NOMO-1 treated with dmso at 0.1 percent for 144 hours (cell line): ENCODE data around the gene SPATA31C1.
"Not testable (repeated sequence)": the region's sequence is repeated elsewhere in the genome, so short reads cannot be mapped to it uniquely, and the experiment has no call there.

Experiments used
- DNase-seq: peaks from one replicate; lab custom pipeline; 2025; ENCODE audit not compliant: unreplicated experiment; lab: John Stamatoyannopoulos, UW

Gene SPATA31C1

GRCh38 chr9:87917662-87918061, at the start of gene SPATA31C1:
TSS of gene SPATA31C1 (plus strand) at chr9:87917962.
- not testable (repeated sequence) for DNase-seq

DNA sequence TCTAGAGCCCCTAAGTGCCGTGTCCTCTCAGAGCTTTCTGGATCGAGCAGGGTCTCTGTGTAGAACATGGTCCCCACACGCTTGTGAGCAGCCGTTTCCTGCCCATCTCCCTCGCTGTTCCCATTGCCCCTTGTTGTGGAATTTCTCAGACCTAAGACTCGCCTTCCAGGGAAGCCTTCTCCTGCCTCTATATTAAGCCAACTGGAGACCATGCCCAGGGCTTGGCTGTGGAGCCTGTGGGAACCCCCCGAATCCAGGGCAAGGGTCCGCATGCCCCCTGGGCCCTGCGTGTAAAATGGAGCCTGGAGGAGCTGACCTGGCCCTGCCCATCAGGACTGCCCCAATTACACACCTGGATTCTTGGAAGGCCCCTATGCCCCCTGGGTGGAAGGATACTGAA, 49.6 kb upstream of the SPATA31C1 start:
- DNase-seq: no peak

DNA sequence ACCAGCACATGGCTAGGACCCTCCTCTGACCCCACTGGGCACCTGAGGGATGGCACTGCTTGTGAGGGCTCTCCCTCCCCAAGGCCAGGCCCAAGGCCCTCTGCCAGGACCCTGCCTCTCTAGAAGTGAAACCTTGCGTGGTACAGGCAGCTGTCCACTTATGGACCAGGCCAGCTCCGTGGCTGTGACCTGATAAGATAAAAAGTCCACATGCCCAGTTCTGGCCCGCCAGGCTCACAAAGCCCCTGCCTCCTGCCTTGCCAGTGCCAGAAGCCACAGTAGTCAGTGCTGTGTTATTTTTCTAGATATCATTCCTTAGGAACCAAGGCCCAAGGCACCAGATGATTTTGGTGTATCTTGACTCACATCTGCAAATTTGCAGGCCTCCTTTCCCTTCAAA, 49.1 kb upstream of the SPATA31C1 start:
- DNase-seq: no peak

GRCh38 chr9:87869082-87869481, 48.7 kb upstream of the SPATA31C1 start:
- no peak for DNase-seq

DNA sequence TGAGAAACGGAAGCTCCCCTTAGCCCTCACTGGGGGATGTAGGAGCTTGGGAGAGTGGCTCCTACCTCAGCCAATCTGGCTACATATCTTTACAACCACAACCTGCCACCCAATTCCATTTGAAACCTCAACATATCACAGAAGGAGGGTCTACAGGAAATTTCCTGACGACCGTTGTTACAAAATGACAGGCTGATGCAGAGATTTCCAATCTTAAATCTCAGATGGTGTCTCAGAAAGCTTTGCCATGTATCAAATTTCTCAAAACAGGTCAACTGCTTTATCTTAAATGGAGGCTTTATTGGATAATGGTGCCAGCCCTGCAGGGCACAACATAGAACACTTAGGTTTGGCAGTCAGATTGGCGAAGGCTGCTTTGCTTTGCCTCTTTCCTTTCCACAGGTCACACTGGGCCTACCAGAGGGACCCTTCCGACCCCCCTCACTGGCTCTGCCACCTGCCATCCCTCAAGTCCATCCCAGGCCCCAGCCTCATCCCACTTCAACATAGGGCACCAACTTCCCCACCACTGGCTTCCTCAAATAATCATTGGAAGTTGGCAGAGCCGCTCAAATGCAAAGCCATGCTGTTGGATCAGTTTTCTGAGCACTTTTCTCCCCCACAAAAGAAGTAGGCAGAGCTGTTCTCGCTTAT, 46.2 kb upstream of the SPATA31C1 start:
- DNase-seq: no peak

GRCh38 chr9:87872079-87872624, 45.6 kb upstream of the SPATA31C1 start:
- no peak for DNase-seq

GRCh38 chr9:87873607-87874303, 44.0 kb upstream of the SPATA31C1 start:
- DNase-seq: no peak

GRCh38 chr9:87874304-87874623, 43.5 kb upstream of the SPATA31C1 start:
- no peak for DNase-seq

GRCh38 chr9:87875060-87875459, 42.7 kb upstream of the SPATA31C1 start:
- no peak for DNase-seq

GRCh38 chr9:87875831-87876545, 41.8 kb upstream of the SPATA31C1 start:
- DNase-seq: no peak

DNA sequence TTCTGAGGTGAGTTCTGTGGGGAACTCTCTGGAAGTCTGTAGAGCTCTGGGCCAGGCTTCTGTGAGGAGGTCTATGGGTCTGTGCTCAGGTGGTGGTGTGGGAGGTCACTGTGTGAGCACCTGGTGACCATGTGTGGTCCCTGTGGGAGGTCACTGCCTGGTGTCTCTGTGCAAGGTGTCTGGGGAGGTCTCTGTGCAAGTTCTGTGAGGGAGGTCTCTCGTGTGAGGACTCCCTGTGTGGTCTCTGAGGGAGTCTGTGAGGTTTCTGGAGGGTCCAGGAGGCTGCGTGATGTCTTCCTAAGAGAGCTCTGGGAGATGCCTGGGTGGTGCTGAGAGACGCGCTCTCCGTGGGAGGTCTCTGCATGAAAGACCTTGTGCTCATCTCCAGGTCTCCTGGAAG, 41.1 kb upstream of the SPATA31C1 start:
- DNase-seq: no peak

- DNase-seq: no peak
These were observed 38.7 kb upstream of the SPATA31C1 start for GRCh38 chr9:87878989-87879511.

DNA sequence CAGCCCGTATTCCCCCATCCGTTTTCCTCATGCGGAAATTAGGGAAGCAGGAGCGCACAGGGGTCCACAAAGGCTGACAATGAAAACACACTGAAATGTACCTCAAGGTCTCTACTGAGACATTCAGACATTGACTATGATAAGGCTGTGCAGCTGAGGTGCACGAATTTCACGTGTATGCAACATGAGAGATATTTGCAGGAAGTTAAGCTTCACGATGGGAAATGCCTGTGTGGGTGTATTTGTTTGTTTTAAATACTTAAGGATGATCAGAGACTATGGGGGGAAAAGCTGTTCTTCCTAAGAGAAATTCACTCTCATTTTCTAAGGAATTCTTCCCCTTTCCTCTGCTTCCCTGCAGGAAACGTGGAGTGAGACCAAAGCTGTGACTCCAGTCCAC, 37.6 kb upstream of the SPATA31C1 start:
- no peak for DNase-seq

- DNase-seq: no peak
These were observed 37.1 kb upstream of the SPATA31C1 start for GRCh38 chr9:87880683-87881082.

DNA sequence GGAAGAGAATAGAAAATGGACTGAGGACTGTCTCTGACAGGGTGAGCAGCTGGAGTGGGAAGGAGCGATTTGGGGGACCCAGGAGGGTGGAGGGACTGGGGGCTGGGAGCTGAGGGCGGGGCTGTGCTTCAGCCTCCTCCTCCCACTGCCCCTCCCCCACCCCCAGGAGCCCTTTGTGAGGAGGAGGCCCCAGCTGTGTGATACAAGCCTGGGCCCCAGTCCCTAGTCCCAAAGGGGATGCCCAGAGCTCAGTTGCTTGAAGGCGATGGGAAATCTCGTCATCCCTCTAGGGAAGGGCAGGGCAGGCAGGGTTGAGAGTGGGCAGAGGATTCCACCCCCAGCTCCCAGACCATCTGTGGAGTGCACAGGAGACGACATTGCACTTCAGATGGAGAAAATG, 35.1 kb upstream of the SPATA31C1 start, which contains the start of gene SPATA31E1:
TSS of gene SPATA31E1 (plus strand) at position 251 of the 400 bp plus-strand sequence. CDS start at position 266, 15 bp downstream.
- DNase-seq: no peak

DNA sequence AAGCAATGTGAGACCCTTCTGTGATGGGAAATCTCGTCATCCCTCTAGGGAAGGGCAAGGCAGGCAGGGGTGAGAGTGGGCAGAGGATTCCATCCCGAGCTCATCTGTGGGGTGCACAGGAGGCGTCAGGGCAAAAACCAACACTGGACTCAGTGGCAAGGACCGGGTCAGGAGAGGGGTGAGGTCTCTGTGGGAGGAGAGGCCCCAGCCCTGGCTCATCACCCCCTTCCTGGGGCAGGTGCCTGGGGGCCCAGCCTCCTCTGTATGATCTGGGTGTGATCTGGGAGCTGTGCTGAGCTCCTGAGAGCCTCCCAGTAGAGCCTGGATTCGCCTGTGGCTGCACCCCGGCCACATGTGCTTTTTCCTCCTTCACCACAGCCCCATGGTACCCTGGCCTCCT, 34.5 kb upstream of the SPATA31C1 start:
- DNase-seq: no peak

DNA sequence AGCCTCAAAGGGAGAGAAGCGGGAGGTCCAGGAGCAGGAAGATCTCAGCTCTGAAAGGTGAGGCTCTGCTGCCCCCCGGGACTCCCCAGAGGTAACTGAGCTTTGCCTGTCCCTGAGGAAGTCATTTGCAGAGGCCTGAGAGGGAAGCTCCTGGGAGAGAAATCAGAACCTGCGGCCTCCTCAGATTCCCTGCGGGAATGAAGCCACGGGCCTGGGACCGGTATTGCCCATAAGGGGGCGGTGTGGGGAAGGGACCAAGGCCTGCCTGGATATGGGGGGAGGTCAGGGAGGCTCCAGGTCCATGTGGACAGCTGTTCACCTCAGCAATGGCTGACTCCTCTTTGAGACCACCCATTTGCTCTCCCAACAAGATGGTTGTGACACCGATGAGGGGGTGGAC, 33.8 kb upstream of the SPATA31C1 start:
- no peak for DNase-seq

GRCh38 chr9:87884578-87885459, 32.9 kb upstream of the SPATA31C1 start:
- no peak for DNase-seq

DNA sequence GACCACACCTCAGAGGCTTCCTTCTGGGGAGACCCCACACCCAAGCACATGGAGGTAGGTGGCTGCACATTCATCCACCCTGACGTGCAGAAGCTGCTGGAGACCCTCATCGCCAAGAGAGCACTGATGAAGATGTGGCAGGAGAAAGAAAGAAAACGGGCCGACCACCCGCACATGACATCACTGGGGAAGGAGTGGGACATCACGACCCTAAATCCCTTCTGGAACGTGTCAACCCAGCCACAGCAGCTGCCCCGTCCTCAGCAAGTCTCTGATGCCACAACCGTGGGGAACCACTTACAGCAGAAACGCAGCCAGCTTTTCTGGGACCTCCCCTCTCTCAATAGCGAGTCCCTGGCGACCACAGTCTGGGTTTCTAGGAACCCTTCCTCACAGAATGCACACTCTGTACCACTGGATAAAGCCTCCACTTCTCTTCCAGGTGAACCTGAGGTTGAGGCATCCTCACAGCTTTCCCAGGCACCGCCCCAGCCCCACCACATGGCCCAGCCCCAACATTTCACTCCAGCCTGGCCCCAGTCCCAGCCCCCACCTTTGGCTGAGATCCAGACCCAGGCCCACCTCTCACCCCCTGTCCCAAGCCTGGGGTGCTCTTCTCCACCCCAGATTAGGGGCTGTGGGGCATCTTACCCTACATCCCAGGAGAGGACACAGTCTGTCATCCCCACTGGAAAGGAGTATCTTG, 32.1 kb upstream of the SPATA31C1 start:
- no peak for DNase-seq
